ENCODE results near the gene NLRC4.
"Not testable (repeated sequence)": the region's sequence is repeated elsewhere in the genome, so short reads cannot be mapped to it uniquely, and the experiment has no call there.

The NLRC4 gene

DNA sequence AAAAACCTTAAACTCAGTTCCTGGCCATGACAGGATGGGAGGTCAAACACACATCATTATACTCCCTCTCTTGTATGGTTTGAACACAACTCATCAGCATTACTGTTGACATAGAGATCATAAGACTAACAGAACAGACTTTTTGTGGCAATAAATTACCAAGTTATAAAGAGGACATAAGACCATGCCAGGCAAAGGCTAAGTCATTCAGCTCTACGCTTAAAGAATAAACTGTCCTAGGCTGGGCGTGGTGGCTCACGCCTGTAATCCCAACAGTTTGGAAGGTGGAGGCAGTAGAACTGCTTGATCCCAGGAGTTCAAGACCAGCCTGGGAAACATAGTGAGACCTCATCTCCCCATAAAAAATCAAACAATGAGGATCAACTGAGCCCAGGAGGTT is 16.4 kb downstream of the NLRC4 start:
- DNase-seq (ENCODE audit: low spot score), result no peak

DNA sequence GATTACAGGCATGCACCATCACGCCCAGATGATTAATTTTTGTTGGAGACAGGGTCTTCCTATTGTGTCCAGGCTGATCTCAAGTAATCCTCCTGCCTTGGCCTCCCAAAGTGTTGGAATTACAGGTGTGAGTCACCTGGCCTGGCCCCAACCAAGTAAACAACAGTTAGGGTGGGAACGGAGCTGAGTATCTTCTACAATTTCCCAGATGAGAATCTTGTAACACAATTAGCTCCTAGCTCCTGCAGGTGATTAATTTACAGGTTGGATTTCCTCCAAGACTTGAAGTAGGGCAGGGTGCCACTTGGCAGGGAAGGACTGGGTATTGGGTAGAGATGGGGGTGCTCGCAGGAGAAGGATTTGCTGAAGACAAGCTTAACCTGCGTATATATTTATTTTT is 17.8 kb downstream of the NLRC4 start:
- no peak for DNase-seq (ENCODE audit: low spot score)

DNA sequence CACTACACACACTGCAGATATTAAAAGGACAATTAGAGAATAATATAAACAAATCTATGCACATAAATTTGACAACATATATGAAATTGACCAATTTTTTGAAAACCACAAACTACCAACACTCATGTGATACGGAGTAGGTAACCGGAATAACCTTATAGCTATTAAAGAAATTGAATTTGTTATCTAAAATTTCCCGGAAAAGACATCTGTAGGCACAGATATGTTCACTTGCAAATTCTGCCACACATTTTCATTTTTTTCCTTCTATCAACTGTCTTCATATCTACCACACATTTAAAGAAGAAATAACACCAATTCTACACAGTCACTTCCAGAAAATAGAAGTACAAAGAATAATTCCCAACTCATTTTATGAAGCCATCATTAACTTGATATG is 22.4 kb downstream of the NLRC4 start:
- DNase-seq (ENCODE audit: low spot score), result no peak

DNA sequence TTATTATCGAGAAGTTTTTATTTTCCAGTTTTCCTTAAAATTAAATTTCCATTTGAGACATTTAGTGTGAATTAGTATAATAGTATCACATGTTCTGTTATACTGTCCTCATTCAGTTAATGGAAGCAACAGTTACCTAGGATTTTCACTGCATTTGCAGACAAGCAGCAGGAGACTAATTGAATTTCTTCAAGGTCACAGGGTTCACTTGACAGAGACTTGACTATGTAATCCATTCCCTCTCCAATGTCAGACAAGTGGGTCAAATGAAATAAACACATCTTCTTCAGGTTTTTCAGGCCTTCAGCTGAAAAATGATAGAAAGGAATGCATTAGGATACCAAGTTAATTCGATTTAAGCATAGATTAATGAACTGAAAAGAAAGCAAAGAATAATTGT is 26.7 kb downstream of the NLRC4 start:
- DNase-seq (ENCODE audit: low spot score), result no peak

DNA sequence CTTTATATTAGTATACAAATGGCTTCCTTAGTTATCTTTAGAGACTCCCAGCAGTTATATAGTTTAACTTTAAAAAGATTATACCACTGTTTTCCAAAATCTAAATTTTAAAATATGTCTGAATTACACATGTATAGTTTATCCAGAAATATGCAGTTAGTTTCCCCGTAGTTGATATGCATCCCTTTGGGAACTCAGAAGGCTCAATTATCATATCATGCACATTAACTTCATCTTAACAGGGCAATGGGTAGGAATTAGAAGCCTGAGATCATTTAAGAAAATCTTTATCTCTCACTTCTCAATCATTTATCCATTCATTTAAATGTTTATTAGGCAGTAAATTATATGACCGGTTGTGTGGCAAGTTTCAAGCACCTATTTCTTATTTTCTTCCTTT is 27.2 kb downstream of the NLRC4 start:
- no peak for DNase-seq (ENCODE audit: low spot score)

DNA sequence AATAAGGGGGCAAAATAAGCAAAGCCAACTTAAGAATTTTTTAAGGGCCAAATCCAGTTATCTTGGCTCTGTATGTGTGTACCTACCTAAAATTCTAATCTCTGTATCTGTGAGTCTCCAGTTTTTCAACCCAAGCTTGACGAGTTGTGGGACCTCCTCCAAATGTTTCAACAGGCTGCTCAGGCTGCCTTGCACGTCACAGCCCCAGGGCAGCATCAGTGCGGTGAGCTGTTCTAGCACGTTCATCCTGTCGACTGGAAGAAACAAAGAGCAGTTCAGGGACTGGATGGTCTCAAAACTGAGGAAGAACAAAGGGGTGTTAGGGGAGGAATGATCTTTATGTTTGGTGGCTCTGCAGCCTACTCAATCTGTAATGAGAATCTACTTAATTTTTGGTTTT is 29.4 kb downstream of the NLRC4 start:
- no peak for DNase-seq (ENCODE audit: low spot score)

DNA sequence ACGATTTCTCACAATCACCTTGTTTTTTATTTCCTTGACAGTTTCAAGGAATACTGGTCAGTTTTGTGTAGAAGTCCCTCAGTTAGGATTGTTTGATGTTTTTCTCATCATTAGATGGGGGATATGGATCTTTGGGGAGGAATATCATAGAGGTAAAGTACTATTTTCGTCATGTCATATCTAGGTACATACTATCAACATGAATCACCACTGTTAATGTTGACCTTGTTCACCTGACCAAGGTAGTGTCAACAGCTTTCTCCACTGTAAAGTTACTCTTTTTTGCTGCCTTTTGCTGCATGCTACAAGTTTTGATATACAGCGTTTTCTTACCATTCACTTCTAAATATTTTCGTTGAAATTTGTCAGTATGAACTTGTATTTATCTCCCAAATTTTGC is 32.7 kb downstream of the NLRC4 start:
- no peak for DNase-seq (ENCODE audit: low spot score)

DNA sequence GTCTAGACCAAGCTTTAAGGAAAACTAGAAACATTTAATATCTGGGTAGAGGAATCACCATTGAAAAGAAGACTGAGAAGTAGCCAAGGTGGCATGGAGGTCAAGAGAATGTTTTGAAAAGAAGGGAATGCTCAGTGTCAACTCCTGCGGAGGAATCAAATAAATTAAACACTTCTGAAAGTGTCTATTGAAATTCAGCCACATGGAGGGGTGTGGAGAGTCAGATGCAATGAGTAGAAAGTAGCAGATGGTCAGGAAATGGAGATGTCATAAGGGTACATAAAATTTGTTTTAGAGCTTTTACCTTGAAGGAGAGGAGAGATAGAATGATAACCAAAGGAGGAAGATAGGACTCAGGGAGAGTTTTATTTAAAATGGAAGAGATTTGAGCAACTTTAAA is 35.1 kb downstream of the NLRC4 start:
- DNase-seq (ENCODE audit: low spot score), result no peak

DNA sequence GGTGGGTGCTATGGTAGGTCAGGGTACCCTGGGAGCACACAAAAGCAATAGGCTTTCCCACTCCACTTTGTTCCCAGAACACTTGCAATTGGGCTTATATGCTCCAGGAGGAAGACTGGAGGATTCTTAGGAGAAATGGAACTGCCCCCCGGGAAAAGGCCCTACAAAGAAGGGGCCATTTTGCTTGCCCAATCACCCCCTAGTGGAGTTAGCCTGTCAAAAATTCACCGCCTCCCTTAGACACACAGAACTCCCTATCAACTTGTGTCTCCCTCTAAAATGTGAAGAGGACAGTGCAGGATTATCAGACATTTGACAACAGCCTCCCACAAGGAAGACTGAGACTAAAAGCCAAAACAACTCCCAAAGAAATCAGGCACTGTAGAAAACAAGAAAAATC is 36.5 kb downstream of the NLRC4 start:
- no peak for DNase-seq (ENCODE audit: low spot score)

DNA sequence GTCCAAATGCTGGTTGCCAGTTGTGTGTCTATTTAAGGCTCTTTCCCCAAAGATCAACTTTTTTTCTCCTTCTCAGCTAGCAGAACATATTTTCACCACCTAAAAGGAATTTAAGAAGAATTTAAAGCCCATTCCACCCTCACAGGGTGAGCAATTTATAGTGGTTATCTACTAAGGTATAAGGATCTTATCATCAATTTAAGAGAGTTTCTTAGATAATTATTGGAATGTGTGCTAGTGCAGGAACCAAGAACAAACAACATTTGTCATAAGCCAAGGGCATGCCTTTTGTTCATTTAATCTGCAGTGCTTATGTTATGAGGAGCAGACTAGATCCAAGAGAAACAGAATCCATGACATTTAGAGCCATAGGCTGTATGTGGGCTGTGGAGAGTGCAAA is 37.2 kb downstream of the NLRC4 start:
- DNase-seq (ENCODE audit: low spot score), result no peak

DNA sequence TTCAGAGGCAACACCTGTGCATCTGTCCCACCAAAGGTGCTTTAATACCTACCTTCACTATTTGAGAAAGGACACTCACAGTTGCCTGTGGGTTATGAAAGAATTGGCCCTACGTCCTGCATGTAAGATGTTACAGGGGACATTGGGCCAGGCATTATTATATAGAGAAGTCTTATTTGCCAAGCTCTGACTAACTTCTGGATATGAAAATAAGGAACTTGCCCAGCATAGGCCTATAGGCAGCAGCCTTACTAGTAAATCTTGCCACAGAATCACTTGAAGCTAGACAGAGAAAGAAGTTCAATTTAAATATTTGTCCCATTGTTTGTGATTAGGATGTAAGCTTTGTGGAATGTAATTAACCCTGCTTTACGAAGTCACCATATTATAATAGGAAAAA is 41.7 kb downstream of the NLRC4 start:
- no peak for DNase-seq (ENCODE audit: low spot score)

DNA sequence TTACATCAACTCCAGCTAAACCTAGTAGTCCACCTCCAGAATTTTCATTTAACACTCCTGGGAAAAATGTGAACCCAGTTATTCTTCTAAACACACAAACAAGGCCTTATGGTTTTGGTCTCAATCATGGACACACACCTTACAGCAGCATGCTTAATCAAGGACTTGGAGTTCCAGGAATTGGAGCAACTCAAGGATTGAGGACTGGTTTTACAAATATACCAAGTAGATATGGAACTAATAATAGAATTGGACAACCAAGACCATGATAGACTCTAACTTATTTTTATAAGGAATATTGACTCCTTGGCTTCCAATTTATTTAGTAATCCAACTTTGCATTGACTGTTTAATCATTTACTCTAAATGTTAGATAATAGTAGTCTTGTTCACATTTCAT is 44.2 kb downstream of the NLRC4 start:
- no peak for DNase-seq (ENCODE audit: low spot score)

DNA sequence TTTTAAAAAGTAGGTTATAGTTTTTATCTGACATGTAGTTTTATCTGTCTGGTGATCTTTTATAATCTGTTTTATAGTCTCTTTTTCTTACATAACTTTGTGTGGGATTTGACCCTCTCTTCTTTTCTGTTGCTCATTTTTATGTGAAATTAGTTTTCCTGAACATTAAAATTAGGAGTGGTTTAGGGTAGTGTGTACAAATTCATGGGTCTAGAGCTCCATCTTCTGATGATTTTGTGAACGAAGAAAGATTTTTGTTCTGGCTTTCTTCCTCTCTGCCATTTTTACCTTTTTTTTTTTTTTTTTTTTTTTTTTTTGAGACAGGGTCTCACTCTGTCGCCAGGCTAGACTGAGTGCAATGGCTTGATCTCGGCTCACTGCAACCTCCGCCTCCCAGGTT is 52.4 kb downstream of the NLRC4 start:
- no peak for DNase-seq (ENCODE audit: low spot score)

DNA sequence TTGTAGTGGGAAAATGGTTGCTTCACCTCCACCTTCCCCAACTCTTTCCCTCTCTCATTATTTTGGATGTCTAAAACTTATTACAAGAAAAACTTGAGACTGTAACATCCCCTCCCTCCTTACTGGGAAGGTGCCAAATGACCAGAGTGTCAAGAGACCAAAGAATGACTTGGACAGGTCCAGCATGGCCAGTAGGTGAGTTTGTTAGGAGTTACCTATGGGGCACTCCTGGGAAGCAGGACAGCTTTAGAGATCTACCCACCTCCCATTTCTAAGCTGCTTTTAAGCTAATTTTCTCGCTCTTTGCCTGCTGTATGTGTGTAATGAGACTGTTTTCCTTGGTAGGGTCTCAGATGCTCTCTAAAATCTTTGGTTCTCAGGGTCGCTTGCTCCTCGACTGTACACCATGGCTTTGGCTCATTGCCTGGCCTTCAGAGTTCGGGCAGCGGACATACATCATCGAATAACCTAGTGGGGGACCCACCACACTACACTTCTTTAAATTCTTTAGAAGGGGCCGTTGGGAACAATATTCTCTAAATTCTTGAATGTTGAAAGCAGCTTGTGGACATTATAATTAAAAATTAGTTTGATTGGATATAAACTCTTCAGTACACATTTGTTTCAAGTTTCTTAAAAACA is 53.8 kb downstream of the NLRC4 start:
- no peak for DNase-seq (ENCODE audit: low spot score)

DNA sequence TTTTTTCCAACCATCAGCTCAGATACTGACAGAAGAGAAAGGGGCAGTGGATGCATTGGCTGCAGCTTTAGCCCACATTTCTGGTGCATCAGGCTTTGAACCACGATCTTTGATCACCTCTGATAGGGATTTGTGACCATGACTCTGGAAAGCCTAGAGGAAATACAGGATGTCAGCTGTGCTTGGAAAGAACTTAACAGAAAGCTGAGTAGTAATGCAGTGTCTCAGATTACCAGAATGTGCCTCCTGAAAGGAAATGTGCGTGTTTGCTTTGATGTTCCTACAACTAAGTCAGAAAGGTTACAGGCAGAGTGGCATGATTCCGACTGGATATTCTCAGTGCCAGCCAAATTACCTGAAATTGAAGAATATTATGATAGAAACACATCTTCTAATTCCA is 61.3 kb downstream of the NLRC4 start:
- DNase-seq (ENCODE audit: low spot score), result not testable (repeated sequence)

DNA sequence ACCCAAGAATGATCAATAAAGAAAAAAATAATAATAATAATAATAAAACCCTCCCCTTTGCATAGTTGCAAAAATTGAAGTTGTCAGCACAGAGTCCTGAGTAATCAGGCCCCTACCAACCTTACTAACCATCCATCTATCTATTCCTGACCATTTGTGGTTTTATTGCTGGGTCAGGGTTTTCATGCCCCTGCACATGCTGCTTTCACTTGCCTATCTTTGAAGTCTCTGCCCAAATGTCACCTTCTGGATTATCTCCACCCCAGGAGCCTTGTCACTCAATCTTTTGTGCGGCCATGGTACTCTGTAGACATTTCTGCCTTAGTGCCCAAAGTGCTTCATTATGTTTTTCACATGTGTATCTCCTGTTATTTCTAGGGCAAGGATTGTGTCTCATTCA is 63.9 kb downstream of the NLRC4 start:
- no peak for DNase-seq (ENCODE audit: low spot score)

DNA sequence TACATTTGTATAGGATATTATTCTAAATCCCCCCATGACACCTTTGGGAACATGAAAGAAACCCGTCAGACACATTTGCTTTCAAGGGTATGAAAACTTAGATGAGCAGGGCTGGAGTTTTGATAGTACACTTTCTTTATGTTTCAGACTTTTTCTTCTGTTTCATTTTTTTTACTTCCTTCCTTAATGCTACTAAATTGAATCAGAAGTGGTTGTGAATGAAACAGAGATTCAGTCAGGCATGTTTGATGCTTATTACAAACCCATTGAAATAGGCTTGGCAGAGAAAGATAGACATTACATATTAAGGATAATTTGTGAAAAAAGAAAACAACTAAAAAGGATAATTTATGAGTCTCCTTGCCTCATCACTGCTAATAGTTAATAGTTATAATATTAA is 72.3 kb downstream of the NLRC4 start:
- no peak for DNase-seq (ENCODE audit: low spot score)

DNA sequence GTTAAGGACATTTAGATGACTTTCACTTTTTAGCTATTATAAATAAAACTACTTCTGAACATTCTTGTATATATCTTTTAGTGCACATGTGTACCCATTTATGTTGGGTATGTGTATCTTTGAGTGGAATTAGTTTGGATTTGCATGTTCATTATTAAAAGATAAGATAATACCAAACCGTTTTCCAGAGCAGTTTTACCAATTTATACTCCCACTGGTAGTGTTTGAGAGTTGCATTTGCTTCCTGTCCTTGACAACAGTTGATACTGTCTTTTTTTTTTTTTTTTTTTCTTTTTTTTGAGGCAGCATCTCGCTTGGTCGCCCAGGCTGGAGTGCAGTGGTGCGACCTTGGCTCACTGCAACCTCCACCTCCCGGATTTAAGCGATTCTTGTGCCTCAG is 75.7 kb downstream of the NLRC4 start:
- no peak for DNase-seq (ENCODE audit: low spot score)

DNA sequence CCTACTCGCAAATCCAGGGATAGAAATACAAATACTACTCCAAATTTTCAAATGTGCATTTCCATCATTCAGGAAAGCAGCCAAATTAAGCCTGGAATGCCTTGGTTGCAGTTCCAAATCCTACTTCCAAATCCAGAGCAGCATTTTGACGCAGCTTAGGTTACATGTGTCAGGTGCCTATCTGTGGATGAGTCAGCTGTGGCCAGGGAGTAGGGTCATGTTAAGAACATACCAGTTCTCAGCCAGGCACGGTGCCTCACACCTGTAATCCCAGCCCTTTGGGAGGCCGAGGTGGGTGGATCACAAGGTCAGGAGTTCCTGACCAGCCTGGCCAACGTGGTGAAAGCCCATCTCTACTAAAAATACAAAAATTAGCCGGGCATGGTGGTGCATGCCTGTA is 82.0 kb downstream of the NLRC4 start:
- no peak for DNase-seq (ENCODE audit: low spot score)

Measured in AG20443 (cell line).